H7 (cell line): ENCODE data around the gene MAP3K8. TPM values are rescaled to one million over a fixed set of nuclear protein-coding genes. Genes with fewer than 3 reads are reported as not detected.
"Not testable (repeated sequence)": the region's sequence is repeated elsewhere in the genome, so short reads cannot be mapped to it uniquely, and the experiment has no call there.

Source experiments
- DNase-seq: peaks from one replicate; pipeline ENCODE4 v3.0.0; 2012
- H3K27me3 ChIP-seq: 2 replicates; pipeline ENCODE4 v1.6.0; 2011; ENCODE audit warnings: mild to moderate bottlenecking, low read length; ENCODE audit not compliant: control insufficient read depth, insufficient read depth
- H3K36me3 ChIP-seq: replicated peaks from 2 replicates; pipeline ENCODE4 v1.5.1; 2011; ENCODE audit warnings: low read length; ENCODE audit not compliant: control insufficient read depth, insufficient read depth
- H3K4me3 ChIP-seq: 2 replicates; pipeline ENCODE4 v1.5.1; 2011; ENCODE audit warnings: low read depth, mild to moderate bottlenecking, control low read depth, low read length, moderate library complexity; ENCODE audit not compliant: insufficient read depth
- total RNA-seq: library from RNA; depleted of rRNA; stranded (reverse); fragments of >200 nt; shearing (Covaris generic); gene quantifications from 2 replicates; pipeline ENCODE4 v1.2.3, GENCODE V29; 2014

Gene MAP3K8
- total RNA-seq, 1 experiment from 2014 or later: 10.5 TPM

GRCh38 chr10:30476511-30477155 is 42.6 kb downstream of the MAP3K8 start:
- Histone ChIP-seq H3K36me3 (no peaks in the 10 kb centered on the region), H3K27me3 (no peaks in the 10 kb centered on the region), H3K4me3 (no peak overlapping the region)
- DNase-seq: no peak

GRCh38 chr10:30479513-30479912 is 45.5 kb downstream of the MAP3K8 start:
- not testable (repeated sequence) for H3K36me3 ChIP-seq, H3K4me3 ChIP-seq, H3K27me3 ChIP-seq, DNase-seq

- no peak for DNase-seq
- no peaks in the 10 kb centered on the region for H3K27me3 ChIP-seq
- H3K4me3 ChIP-seq: no peak overlapping the region
These were observed 47.6 kb downstream of the MAP3K8 start for GRCh38 chr10:30481603-30482002.

GRCh38 chr10:30488316-30488715 is 54.3 kb downstream of the MAP3K8 start:
- Histone ChIP-seq H3K4me3 (no peak overlapping the region), H3K27me3 (no peaks in the 10 kb centered on the region), H3K36me3 (no peaks in the 10 kb centered on the region)
- DNase-seq: no peak

More at GRCh38 chr10:30481603-30482002, 47.6 kb downstream of the MAP3K8 start:
- H3K36me3 ChIP-seq: no peaks in the 10 kb centered on the region

- H3K4me3 ChIP-seq: no peak overlapping the region
- no peaks in the 10 kb centered on the region for H3K27me3 ChIP-seq
- no peaks in the 10 kb centered on the region for H3K36me3 ChIP-seq
- no peak for DNase-seq
These were observed 55.4 kb downstream of the MAP3K8 start for GRCh38 chr10:30489346-30489745.

GRCh38 chr10:30490289-30491000 is 56.5 kb downstream of the MAP3K8 start:
- Histone ChIP-seq H3K4me3 (no peak overlapping the region), H3K36me3 (no peaks in the 10 kb centered on the region), H3K27me3 (no peaks in the 10 kb centered on the region)
- DNase-seq: no peak

- H3K4me3 ChIP-seq: no peak overlapping the region
- no peaks in the 10 kb centered on the region for H3K27me3 ChIP-seq
- DNase-seq: no peak
- H3K36me3 ChIP-seq: no peaks in the 10 kb centered on the region
These were observed 57.4 kb downstream of the MAP3K8 start for GRCh38 chr10:30491204-30491915.

GRCh38 chr10:30491916-30492515 is 58.0 kb downstream of the MAP3K8 start:
- Histone ChIP-seq H3K4me3 (no peak overlapping the region), H3K27me3 (no peaks in the 10 kb centered on the region), H3K36me3 (no peaks in the 10 kb centered on the region)
- no peak for DNase-seq

- no peaks in the 10 kb centered on the region for H3K27me3 ChIP-seq
- no peaks in the 10 kb centered on the region for H3K36me3 ChIP-seq
- no peak overlapping the region for H3K4me3 ChIP-seq
- DNase-seq: no peak
These were observed 59.9 kb downstream of the MAP3K8 start for GRCh38 chr10:30493609-30494530.

GRCh38 chr10:30494558-30494957 is 60.6 kb downstream of the MAP3K8 start:
- no peak overlapping the region for H3K4me3 ChIP-seq
- H3K27me3 ChIP-seq: no peaks in the 10 kb centered on the region
- no peak for DNase-seq
- no peaks in the 10 kb centered on the region for H3K36me3 ChIP-seq

- Histone ChIP-seq H3K36me3 (no peaks in the 10 kb centered on the region), H3K27me3 (no peaks in the 10 kb centered on the region), H3K4me3 (no peak overlapping the region)
- no peak for DNase-seq
These were observed 61.7 kb downstream of the MAP3K8 start for GRCh38 chr10:30495687-30496086.

- no peak for DNase-seq
- H3K36me3 ChIP-seq: no peaks in the 10 kb centered on the region
- no peaks in the 10 kb centered on the region for H3K27me3 ChIP-seq
- H3K4me3 ChIP-seq: no peak overlapping the region
These were observed 65.8 kb downstream of the MAP3K8 start for GRCh38 chr10:30499816-30500215.

GRCh38 chr10:30500534-30500933 is 66.5 kb downstream of the MAP3K8 start:
- H3K4me3 ChIP-seq: no peak overlapping the region
- H3K27me3 ChIP-seq: no peaks in the 10 kb centered on the region
- no peak for DNase-seq
- H3K36me3 ChIP-seq: no peaks in the 10 kb centered on the region

GRCh38 chr10:30500963-30501504 is 67.0 kb downstream of the MAP3K8 start:
- Histone ChIP-seq H3K36me3 (no peaks in the 10 kb centered on the region), H3K27me3 (no peaks in the 10 kb centered on the region), H3K4me3 (no peak overlapping the region)
- DNase-seq: no peak
